AG09319 (cell line): ENCODE measurements around the gene GSTP1.

Experiments
- DNase-seq: peaks from one replicate; pipeline ENCODE4 v3.0.0-alpha.2; 2010; ENCODE audit warnings: low read depth; ENCODE audit errors: extremely low read depth
- TF ChIP-seq, protein P1 (sequence below): IDR thresholded peaks from 2 replicates; pipeline ENCODE4 v1.5.1; 2011; ENCODE audit warnings: low read depth, mild to moderate bottlenecking, inconsistent platforms, low read length, moderate library complexity

The GSTP1 gene

DNA sequence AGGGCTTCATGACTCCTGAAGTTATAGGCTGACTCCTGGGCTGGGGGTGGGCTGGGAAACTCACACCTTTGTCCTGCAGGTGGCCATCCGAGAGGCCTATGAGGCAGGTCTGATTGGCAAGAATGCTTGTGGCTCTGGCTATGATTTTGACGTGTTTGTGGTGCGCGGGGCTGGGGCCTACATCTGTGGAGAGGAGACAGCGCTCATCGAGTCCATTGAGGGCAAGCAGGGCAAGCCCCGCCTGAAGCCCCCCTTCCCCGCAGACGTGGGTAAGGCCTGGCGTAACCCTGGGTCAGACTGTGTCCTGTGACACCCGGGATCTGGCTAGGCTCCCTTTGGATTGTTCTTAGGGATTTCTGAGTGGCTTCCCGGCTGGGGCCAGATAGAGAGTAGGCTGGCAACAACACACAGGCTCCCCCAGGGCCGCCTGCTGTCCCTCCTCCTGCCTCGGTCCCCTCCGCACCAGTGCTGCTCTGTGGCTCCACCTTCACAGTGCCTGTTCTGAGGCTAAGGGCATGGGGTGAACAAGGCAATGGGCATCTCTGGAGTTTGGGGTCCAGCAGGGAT, 26.8 kb downstream of the GSTP1 start:
- TF ChIP-seq, protein P1, sequence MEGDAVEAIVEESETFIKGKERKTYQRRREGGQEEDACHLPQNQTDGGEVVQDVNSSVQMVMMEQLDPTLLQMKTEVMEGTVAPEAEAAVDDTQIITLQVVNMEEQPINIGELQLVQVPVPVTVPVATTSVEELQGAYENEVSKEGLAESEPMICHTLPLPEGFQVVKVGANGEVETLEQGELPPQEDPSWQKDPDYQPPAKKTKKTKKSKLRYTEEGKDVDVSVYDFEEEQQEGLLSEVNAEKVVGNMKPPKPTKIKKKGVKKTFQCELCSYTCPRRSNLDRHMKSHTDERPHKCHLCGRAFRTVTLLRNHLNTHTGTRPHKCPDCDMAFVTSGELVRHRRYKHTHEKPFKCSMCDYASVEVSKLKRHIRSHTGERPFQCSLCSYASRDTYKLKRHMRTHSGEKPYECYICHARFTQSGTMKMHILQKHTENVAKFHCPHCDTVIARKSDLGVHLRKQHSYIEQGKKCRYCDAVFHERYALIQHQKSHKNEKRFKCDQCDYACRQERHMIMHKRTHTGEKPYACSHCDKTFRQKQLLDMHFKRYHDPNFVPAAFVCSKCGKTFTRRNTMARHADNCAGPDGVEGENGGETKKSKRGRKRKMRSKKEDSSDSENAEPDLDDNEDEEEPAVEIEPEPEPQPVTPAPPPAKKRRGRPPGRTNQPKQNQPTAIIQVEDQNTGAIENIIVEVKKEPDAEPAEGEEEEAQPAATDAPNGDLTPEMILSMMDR, result no peak
- no peak for DNase-seq

DNA sequence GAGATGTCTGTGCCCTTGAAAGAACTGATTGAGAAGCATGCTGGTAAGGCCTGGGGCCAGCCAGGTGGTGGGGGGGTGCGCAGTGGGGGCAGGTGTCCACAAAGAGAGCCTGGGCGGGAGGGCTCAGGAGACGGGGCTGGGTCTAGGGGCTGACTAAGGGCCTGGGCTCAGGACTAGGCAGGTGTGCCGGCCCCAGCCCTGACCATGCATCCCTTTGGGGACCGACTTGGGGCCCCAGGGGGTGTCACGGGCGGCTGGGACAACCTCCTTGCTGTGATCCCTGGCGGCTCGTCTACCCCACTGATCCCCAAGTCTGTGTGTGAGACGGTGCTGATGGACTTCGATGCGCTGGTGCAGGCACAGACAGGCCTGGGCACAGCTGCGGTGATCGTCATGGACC, 27.6 kb downstream of the GSTP1 start:
- no peak for DNase-seq

DNA sequence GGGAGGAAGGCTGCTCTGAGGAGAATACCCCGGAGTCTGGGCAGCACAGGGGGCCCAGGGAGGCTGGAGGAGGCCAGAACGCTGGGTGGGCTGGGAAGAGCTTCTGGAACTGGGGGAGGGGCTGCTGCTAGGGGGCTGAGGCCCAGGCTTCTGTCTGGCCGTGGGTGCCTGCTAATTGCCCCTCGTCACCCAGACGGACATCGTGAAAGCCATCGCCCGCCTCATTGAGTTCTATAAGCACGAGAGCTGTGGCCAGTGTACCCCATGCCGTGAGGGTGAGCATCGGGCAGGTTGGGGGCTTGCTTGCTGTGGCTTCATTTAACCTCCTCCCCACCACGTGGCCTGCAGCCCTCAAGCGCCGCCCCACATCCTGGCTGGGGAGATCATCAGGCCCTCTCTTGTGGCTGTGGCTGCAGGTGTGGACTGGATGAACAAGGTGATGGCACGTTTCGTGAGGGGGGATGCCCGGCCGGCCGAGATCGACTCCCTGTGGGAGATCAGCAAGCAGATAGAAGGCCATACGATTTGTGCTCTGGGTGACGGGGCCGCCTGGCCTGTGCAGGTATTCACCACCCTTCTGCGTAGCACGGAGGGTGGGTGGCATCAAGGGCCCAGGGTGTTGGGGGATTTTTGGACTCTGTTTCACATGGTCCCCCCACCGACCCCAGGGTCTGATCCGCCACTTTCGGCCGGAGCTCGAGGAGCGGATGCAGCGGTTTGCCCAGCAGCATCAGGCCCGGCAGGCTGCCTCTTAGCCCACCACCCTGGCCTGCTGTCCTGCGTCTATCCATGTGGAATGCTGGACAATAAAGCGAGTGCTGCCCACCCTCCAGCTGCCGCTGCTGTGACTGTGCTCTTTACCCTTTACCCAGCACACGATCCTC, 28.3 kb downstream of the GSTP1 start:
- TF ChIP-seq, protein P1, result no peak
- no peak for DNase-seq

More for the DNA sequence above, 27.6 kb downstream of the GSTP1 start:
- TF ChIP-seq, protein P1, result no peak

DNA sequence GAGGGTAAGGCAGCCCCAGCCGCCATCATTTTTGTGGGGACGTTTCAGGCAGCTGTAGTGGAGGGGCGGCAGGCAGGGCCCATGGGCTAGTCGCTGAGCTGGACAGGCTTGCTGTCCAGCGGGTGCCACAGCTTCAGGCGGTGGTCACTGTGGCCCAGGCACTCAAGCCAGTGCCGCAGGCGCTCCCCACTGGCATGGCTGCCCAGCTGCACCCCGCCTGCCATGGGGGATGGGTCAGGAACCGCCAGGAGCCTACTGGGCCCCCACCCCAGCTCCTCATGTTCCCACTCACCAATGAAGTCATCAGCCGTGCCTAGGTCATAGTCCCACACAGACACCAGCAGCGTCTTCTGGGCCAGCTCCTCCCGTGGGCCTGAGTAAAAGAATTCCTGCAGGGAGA, 29.1 kb downstream of the GSTP1 start:
- no peak for DNase-seq
- TF ChIP-seq, protein P1, result no peak

DNA sequence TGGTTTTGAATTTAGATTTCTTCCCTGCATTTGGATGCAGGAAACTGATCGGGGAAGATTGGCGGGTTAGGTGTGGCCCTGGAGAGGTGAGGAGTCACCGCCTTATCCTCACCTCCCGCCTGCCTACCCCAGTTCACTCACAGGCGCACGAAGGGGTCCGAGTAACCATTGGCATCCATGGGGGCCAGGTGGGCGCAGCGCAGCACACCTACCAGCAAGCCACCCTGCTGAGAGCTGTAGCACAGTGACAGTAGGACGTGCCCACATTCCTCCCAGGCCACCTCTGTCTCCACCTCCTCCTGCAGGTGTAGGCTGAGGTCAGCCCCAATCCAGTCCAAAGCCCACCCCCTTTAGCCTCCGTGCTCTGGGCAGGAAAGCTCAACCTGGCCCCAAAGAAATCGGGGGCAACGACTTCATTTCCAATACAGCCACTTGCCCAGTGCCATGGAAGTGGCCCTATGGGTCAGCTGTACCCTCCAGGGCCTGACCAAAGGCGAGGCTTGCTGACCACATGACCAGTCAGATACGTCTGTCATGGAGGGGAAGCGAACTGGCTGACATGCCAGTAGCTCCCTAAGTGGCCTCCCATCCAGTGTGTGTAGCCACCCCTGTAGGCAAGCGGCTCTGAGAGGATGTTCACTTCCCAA, 29.8 kb downstream of the GSTP1 start:
- no peak for DNase-seq
- TF ChIP-seq, protein P1, result no peak

DNA sequence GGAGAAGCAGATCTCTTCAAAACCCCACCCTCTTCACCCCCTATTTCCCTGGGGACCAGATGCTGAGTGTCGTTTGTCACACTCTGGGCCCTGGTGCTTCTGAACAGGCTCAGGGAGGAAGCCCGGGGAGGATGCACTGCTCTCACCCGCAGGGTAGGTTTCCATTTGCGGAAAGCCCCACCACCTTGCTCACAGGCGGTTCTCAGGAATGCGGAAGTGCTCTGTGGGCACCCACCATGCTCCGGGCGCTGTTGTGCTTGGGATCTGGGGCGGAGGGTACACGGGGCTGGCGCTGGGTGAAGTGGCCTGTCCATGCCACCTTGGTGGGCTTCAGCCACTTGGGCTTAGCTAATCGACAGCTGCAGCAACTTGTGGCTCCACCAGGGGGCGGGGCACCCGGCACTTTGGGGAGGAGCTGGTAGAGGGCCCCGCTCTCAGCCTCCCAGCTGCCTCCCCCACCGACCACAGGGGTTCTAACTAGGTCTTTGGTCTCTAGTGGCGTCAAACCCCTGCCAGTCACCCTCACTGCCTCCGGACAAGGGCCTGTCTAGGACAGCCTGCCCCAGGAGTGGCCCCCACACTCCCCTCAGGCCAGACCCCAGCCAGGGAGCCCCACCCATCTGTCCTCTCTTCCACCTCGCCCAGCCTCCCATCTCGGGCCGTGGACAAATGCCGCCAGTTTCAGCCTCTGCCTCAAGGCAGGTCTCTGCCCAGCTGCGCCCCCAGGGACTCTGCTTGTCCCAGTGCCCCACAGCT, 30.5 kb downstream of the GSTP1 start:
- TF ChIP-seq, protein P1, result peak; percentile 72
- DNase-seq, result no peak
